ENCODE measurements around the gene RNF214.
"Not testable (repeated sequence)": the region's sequence is repeated elsewhere in the genome, so short reads cannot be mapped to it uniquely, and the experiment has no call there.

RNF214 gene

GRCh38 chr11:117197516-117198456 lies 34.7 kb upstream of the RNF214 start:
- DNase-seq (ENCODE audit: low read depth), result no peak

DNA sequence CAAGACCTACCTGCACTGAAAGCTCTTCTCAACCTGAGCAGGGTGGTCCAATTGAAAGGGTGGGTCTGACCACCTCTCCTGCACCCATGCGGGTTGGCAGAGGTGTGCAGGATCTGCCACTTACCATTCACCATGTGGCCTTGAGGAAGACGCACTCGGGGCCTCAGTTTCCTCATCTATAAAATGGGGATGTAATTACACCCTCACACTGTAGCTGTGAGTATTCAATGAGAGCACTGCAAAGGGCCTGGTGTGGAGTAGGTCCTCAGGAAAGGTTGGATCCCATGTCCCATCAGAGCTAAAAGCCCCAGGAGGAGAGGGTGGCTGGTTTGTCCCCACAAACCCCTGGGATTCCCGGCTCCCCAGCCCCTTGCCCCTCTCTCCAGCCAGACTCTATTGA lies 33.9 kb upstream of the RNF214 start:
- DNase-seq (ENCODE audit: low read depth), result no peak

DNA sequence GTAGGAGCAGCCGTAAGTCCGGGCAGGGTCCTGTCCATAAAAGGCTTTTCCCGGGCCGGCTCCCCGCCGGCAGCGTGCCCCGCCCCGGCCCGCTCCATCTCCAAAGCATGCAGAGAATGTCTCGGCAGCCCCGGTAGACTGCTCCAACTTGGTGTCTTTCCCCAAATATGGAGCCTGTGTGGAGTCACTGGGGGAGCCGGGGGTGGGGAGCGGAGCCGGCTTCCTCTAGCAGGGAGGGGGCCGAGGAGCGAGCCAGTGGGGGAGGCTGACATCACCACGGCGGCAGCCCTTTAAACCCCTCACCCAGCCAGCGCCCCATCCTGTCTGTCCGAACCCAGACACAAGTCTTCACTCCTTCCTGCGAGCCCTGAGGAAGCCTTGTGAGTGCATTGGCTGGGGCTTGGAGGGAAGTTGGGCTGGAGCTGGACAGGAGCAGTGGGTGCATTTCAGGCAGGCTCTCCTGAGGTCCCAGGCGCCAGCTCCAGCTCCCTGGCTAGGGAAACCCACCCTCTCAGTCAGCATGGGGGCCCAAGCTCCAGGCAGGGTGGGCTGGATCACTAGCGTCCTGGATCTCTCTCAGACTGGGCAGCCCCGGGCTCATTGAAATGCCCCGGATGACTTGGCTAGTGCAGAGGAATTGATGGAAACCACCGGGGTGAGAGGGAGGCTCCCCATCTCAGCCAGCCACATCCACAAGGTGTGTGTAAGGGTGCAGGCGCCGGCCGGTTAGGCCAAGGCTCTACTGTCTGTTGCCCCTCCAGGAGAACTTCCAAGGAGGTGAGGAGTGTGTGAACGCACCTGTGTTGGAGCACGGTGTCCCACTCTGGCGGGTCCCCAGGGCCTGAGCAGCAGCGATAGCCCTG lies 33.2 kb upstream of the RNF214 start, which contains the start of gene TAGLN:
Gene TAGLN, plus strand, starts transcription at position 318 of the 863 bp plus-strand sequence. CDS start 3,644 bp downstream, outside the sequence.
- DNase-seq (ENCODE audit: low read depth), result no peak

DNA sequence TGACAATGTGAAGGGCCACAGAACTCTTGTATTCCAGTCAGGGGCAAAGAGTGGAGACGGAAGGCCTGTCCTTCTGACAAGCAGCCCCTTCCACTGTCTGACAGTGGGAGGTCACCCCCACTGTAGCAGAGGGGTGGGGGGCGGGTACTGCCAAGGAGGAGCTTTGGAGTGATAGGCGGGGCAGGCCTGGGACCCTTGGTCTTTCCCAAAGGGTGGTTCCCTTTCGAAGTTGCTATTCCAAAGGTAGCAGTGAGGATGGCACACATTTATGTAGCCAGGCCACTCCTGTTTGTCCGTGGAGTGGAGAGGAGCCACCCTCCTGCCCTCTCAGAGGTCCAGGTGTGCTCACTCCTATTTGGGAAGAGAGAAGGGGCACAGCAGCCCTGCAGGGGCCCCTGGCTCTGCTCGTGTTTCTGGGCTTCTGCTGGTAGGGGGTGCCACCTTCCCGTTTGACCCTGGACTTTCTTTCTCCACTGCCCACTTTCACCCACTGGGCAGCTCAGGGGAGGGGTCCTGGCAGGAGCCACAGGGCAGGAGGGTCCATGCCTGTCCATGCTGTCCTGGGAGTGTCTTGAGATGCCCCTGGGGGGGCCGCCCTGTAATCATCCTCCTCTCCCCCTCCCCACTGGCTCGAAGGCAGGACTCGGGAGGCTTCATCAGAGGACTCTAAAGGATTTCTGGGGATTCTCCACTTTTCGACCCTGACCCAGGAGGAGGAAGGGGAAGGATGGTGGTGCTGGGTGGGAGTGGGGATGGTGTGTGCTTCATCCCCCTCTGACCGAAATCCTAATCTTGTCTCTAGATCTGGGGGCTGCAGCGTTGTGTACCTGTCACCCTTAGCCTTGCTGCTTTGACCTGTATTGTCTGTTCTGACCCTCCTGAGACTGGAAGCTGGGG lies 32.3 kb upstream of the RNF214 start:
- no peak for DNase-seq (ENCODE audit: low read depth)

DNA sequence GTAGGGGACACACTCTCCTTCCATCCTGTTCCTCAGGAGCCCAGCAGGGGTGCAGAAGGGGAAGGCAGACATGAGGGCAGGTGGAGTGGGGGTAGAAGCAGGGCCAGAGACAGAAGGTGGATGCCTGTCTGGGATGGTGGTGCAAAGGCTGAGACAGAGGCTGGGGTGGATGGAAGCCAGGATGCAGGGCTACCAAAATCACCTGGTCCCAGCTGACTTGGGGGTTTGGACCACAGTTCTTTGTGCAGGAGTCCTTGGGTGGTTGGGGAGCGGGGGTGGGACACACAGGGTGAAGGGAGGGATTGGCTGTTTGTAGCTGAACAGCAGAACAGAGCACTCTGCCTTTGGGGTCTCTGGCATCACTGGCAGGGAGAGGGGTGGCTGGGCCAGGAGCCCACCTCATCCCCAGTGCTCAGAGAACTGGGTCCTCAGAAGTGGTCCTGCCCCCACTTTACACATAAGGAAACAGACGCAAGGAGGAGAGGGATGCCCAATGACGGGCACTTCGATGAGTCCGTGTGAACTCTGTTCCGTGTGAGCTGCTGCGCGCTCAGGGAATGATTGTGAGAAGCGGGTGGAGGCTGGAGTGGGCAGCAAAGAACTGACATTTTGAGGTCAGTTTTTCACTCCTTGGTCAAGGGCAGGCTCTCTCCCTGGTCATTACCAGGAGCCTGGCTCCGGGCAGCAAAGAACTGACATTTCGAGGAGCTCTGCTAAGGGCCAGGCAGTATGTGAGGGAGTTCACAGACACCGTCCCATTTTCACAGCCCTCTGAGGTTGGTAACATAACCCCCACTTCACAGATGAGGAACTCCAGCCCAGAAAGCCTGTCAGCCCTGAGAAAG lies 31.4 kb upstream of the RNF214 start:
- no peak for DNase-seq (ENCODE audit: low read depth)

DNA sequence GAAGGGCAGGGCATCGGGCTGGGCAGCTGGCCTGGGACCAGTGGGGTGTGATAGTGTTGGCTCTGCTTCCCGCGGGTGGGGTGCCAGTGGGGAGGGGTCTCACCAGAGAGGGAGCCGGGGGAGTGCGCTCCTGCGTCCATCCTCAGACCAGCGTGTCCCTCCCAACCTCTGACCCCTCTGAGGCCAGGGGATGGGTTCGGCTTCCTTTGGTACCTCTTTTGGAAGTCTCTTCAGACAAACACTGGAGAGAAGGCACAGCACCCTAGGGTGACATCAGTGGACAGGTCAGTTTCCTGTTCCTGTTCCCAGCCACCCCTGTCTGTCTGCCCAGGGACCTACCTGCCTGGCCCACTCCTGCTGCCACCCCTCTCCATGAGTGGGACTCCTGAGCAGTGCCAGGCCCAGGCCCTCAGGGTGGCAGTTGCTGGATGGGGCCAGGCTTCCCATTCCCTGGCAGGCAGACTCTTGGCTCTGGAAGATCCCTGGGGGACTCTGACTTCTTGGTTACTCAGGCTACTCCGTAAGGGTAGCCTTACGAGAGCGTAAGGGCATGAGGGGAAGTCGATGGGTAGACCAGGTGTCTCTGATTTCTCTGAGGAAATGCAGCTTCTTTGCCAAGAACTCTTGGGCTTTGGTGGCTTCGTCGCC lies 30.7 kb upstream of the RNF214 start:
- no peak for DNase-seq (ENCODE audit: low read depth)

DNA sequence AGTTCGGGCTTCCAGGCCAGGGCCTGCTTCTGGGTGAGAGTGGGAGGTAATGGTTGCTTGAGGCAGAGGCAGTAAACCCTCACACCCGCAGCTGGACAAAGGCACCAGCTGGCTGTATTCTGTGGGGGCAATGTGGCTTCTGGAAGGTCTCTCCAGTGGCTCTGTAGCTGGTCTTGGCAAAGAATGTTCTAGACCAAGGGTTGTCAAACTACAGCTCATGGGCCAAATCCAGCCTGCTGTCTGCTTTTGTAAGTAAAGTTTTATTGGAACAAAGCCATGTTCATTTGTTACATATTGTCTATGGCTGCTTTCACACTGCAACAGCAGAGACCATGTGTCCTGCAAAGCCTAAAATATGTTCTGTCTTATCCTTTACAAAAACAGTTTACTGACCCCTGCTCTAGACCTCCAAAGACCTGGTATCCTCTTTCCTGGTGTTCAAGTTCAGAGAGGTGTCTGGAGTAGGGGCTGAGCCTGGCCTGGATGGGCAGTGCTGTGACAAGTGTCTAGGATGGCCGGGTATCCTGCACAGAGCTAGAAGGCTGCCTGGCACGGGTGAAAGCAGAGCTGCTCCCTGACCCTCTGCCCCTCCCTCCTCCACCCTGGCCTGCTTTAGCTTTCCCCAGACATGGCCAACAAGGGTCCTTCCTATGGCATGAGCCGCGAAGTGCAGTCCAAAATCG lies 29.9 kb upstream of the RNF214 start:
- DNase-seq (ENCODE audit: low read depth), result no peak

- DNase-seq (ENCODE audit: low read depth), result no peak
Measured at GRCh38 chr11:117203069-117203407, 29.4 kb upstream of the RNF214 start.

DNA sequence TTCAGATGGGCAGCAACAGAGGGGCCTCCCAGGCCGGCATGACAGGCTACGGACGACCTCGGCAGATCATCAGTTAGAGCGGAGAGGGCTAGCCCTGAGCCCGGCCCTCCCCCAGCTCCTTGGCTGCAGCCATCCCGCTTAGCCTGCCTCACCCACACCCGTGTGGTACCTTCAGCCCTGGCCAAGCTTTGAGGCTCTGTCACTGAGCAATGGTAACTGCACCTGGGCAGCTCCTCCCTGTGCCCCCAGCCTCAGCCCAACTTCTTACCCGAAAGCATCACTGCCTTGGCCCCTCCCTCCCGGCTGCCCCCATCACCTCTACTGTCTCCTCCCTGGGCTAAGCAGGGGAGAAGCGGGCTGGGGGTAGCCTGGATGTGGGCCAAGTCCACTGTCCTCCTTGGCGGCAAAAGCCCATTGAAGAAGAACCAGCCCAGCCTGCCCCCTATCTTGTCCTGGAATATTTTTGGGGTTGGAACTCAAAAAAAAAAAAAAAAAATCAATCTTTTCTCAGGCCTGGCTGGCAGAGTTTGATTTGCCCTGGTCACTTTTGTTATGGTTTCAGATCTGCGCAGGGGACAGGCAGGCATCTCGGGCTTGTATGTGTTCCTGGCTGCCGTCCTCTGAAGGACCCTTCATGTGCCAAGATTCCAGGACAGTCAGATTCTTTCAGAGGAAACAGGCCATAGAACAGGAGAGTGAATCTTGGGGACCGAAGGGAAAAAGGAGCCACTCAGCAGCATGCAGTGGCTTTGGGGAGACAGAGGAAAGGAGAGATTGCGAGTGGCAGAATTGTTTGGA lies 28.0 kb upstream of the RNF214 start:
- DNase-seq (ENCODE audit: low read depth), result no peak

GRCh38 chr11:117205211-117205818 lies 27.2 kb upstream of the RNF214 start:
- DNase-seq (ENCODE audit: low read depth), result no peak

DNA sequence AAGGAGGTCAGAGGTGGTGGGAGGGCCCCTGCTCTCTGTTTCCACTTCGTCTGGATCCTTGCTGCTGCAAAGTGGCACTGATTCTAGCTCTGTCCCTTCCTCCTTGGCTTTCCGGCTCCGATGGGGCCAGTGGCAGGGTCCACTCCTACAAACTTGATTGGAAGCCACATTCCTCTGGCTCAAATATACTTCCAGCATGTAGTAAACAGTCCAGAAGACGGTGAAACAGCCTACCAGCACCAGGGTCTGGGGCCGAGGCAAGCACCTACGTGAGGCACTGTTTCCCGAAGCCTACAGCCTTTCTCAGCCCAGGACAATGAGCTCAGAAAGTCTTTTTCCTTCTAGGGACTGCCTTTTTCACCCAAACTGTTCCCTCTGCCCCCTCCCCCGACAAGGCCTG lies 26.4 kb upstream of the RNF214 start:
- DNase-seq (ENCODE audit: low read depth), result not testable (repeated sequence)

DNA sequence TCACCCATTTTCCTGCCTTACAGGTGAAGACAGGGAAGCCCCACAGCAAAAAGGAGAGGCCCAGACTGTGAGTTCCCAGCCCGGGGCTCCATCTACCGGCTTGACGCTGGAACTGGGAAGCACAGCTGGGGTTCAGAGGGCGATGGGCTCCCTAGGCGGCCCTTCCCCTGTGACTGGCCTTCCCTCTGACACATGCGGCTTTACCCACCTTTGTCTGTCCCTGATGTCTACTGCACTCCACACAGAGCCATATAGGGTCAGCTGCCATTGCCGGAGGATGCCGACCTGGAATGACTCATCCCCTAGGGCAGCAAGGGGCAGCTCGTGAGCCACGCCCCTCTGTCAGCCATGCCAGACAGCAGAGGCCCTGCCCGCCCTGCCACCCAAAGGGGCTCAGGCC lies 25.6 kb upstream of the RNF214 start:
- DNase-seq (ENCODE audit: low read depth), result not testable (repeated sequence)

DNA sequence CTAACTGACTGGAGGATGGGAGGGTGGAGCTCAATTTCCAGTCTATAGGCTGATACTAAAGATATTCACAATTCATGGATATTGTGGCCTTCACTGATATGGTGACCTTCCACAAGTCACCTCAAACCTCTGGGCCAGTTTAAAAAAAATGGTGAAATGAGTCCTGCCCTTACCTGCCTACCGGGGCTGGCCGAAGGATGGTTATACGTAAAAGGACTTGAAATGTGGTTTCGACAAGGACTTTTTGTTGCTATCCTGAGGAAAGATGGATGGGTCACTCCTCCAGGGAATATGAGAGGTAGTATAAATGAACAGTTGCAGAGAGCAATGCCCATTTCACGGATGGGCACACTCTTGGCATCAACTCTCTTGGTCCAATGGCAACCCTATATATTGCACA lies 25.0 kb upstream of the RNF214 start:
- DNase-seq (ENCODE audit: low read depth), result not testable (repeated sequence)

DNA sequence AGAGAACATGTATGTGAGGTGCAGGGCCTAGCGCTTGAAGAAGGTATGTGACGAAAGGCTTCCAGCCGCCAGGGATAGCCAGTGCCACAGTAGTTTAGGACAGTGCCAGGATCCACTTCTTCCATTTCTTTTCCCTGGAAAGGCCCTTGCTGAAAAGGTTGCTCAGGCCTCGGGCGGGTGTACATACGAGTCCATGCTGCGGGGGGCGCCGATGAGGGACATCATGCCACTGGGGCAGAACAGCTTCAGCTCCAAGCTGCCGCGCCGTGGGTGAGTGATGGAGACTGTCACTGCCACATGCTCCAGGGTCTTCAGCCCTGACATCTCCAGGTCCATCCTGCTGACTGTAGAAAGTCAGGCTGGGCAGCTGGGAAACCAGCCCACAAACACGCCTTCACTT lies 23.8 kb upstream of the RNF214 start:
- DNase-seq (ENCODE audit: low read depth), result not testable (repeated sequence)

DNA sequence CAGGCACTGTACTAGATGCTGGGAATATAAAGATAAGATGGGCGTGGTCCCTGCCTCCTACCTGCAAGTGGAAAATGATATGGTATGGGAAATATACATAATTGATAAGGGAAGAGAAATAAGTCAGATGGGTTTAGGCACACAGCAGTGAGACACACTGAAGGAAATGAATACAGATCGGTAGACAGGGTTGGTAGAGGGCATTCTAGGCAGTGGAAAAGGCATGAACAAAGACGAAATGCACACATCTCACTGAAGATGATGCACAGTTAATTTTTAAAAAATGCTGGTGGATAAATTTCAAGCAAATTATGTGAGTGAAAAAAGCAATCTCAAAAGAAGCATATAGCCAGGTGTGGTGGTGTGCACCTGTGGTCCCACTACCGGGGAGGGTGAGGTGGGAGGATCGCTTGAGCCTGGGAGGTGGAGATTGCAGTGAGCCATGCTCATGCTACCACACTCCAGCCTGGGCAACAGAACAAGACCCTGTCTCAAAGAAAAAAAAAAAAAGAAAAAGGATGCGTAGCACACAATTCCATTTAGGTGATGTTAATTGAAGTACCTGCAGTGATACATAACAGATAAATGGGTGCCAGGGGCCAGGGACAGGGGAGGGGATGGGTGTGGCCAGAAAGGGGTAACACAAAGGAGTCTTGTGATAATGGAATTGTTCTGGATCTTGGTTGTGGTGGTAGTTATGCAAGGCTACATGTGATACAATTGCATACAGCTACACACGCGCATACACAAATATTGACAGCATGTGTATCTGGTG lies 22.9 kb upstream of the RNF214 start:
- not testable (repeated sequence) for DNase-seq (ENCODE audit: low read depth)

GRCh38 chr11:117210620-117211019 lies 21.9 kb upstream of the RNF214 start:
- DNase-seq (ENCODE audit: low read depth), result no peak

DNA sequence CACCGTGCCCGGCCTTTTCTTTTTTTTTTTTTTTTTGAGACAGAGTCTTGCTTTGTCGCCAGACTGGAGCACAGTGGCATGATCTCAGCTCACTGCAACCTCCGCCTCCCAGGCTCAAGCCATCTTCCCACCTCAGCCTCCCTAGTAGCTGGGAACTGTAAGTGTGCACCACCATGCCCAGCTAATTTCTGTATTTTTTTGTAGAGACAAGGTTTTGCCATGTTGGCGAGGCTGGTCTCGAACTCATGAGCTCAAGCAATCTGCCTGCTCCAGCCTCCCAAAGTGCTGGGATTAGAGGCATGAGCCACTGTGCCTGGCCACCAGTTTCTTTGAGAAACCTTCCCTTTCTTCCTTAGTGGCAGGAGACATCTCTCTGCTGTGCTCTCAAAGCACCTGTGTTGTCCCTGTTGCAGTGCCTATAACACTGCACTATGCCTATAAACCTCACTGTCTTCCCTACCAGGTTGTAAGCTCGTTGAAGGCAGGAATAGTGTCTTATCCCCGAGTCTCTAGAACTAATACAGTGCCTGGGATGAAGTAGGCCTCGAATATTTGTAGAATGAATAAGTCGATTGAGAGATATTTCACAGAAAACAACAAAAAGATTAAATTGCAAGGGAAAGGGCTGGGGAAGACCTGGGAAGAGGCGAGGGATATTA lies 19.6 kb upstream of the RNF214 start:
- DNase-seq (ENCODE audit: low read depth), result no peak
